HG02938 (cell line): ENCODE data around the gene SPANXB1.
"Not testable (repeated sequence)": the region's sequence is repeated elsewhere in the genome, so short reads cannot be mapped to it uniquely, and the experiment has no call there.

Experiments used
- ATAC-seq: cut with Tn5 transposase; IDR thresholded peaks from one replicate; pipeline ENCODE4 v1.9.1; 2021; ENCODE audit warnings: mild to moderate bottlenecking, moderate library complexity; ENCODE audit not compliant: unreplicated experiment

The SPANXB1 gene, protein sequence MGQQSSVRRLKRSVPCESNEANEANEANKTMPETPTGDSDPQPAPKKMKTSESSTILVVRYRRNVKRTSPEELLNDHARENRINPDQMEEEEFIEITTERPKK

DNA sequence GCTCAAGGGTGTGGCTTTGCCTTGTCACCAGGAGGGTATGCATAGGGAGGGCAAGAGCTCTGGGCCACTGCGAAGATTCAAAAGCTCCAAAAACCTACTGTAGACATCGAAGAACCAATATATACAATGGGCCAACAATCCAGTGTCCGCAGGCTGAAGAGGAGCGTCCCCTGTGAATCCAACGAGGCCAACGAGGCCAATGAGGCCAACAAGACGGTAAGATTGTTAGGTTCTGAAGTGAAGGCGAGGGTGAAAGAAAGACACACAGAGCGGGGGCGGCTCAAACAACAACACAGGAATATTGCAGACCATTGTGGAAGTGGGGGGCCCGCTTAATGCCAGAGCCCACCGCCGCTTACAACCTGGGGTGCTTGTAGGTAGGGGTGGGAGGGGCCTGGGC, at the start of gene SPANXB1:
Gene SPANXB1, plus strand, starts transcription at position 27 of the 400 bp plus-strand sequence. Its CDS starts 100 bp downstream, at position 127.
- ATAC-seq, result not testable (repeated sequence)

DNA sequence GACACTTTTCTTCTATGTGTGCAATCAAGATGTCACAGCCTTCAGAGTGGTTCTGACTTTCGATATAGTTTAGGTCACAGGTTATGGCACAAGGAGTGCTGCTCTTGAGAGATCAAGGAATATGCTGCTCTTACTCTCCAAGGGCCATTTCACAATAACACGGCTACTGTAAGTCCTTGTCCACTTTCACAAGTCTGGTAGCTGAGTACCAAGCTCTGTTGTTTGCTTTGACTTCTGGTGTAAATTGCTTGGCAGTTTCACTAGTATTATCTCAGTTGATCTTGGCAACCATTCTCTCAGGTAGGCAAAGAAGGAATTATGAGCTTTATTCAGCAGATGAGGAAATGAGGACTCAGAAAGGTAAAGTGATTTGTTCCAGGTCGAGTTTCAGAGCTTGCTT, 35.4 kb upstream of the SPANXB1 start:
- no peak for ATAC-seq

DNA sequence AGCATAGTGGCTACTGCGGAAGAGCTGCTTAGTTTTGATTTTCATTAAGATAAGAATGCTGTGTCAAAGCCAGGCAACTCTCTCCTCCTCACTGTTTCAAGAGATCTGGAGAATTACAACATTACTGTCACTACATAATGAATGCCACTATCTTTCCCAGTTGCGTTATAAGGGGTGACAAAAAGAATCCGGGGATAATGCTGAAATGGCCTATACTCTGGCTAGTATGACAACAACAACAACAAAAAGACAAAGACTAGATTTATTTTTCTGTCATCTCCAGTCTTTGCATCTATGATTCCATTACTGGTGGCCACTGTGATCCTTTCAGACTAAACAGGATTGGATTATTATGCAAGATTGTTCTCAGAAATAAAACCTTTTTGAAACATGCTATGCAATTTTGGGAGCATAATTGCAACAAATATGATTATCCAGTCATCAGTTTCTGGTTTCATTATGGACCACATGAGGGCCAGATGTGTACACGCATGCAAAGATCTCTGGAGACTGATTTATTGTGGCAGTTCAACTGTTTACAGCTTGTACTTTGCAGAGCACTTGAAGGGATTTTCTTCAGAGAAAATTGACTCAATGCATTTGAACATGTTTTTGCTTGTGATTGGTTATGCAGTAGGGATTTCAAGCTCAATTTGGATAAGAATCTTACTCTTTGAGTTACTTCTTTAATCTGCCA, 31.1 kb upstream of the SPANXB1 start:
- no peak for ATAC-seq

DNA sequence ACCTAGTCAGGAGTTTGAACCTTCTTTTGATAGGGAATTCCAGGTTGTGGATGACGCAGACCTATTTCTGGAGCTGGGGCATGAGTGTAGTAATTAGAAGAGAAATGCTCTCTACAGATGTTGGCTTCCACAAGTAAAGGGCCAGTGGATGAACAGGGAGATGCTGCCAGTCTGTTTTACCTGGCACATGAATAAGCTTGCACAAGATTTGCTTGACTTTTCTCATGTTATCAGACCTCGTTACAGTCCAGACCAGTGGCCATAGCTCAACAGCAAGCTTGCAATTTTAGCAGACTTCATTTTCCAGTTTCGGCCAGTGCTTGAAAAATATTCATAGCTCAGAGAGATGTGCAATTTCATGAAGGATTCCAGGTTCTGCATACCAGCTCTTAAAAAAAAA, 26.9 kb upstream of the SPANXB1 start:
- ATAC-seq, result no peak

DNA sequence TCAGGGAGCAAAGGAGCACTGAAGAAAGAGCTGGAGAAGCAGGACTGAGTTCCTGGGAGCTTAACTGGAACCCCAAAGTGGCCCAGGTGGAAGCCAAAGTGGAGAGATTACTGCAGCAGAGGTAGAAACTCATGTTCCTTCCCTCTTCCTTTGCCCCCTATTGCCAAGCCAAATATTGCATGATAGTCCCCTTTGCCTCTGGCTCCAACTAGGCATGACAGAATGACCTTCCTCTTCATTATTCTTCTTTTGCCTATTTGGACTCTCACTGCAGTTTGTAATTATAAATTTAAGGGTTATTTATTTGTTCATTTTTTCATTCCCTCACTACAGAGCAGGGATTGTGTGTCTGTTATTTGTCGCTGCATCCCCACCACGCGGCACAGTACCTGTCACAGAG, 22.1 kb upstream of the SPANXB1 start:
- no peak for ATAC-seq

DNA sequence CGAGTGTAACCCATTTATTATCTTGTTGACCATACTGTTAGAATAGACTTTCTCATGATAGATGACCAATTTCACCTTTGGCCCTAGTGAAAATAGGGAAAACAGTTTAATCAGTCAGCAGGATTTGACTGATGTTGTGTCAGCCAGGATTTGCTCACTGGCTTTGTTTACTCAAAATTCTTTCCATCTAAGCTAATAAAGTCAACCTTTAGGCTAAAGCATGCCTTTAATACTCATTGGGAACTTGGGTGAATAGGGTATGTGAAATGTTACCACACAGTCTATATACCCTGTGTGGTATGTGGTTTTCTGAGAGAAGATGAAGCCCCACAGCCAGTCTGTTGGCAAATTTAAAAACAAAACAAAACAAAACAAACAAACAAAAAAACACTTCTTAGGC, 18.7 kb upstream of the SPANXB1 start:
- no peak for ATAC-seq

DNA sequence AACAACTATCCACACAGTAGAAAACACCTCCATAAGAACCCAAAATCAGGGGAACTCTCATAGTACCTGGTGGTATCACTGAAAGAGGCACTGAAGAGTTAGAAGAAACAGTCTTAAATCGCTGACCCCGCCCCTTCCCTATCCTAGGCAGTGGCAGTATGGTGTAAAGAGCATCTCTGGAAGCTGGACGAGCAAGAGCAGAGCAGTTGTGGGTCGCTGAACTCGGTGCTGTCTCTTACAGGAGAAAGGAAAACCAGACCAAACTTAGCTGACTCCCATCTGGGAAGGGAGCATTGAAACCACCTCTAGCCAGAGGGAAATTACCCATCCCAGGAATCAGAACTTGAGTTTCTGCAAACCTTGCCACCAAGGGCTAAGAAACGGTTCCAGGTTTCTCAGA, 2.8 kb downstream of the SPANXB1 start:
- not testable (repeated sequence) for ATAC-seq

DNA sequence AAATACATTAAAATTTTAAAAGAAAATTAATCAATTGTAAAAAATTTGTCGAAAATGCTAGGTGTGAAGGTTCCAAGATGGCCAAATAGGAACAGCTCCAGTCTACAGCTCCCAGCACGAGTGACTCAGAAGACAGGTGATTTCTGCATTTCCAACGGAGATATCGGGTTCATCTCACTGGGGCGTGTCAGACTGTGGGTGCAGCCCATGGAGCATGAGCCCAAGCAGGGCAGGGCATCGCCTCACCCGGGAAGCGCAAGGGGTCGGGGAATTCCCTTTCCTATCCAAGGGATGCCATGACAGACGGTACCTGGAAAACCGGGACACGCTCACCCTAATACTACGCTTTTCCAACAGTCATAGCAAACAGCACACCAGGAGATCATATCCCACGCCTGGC, 41.9 kb downstream of the SPANXB1 start:
- ATAC-seq, result not testable (repeated sequence)

DNA sequence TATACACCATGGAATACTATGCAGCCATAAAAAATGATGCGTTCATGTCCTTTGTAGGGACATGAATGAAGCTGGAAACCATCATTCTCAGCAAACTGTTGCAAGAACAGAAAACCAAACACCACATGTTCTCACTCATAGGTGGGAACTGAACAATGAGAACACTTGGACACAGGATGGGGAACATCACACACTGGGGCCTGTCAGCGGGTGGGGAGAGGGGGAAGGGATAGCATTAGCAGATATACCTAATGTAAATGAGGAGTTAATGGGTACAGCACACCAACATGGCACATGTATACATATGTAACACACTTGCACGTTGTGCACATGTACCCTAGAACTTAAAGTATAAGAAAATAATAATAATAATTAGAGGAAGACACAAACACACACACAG, 47.5 kb downstream of the SPANXB1 start:
- ATAC-seq, result not testable (repeated sequence)

DNA sequence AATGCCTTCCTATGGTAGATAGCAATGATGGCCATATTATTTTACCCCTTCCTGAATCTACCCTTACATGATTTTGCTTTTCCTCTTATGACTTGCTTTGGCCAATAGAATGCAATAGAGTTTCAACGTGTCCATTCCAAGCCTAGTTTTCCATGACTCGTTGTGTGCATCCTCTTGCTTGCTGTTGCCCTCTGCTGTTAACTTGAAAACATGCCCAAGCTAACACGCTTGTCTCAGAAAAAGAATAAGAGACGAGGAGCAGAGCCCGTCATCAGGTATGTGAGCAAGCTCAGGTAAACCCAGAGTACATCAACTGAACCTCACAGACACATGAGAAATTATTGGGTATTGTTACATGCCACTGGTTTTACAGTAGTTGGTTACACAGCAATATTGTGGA, 49.7 kb downstream of the SPANXB1 start:
- not testable (repeated sequence) for ATAC-seq
